ENCODE data around the gene ENKD1. TPM values are rescaled to one million over a fixed set of nuclear protein-coding genes. Genes with fewer than 3 reads are reported as not detected.

Gene ENKD1
- total and polyA plus RNA-seq, 2 of the 13 experiments (the other 11 are each of a cell fraction or from before 2014, with no cell fraction given), result 10.8 to 20.8 TPM

GRCh38 chr16:67636713-67637112 is 29.8 kb downstream of the ENKD1 start:
- POLR2A ChIA-PET, result no interaction called here
- no peak overlapping the region for H3K4me2 ChIP-seq (ENCODE audit: low read depth, low read length)
- ATAC-seq, result no peak
- no peak for TF ChIP-seq ZSCAN5A (CRISPR knock-in tag; IDR thresholded peaks at IDR 0.05; ENCODE audit: borderline replicate concordance)
- TF ChIP-seq KDM4B (CRISPR knock-in tag; IDR thresholded peaks at IDR 0.05), result no peak
- TF ChIP-seq RARA (CRISPR knock-in tag; IDR thresholded peaks at IDR 0.05), result no peak
- TF ChIP-seq PAXIP1 (CRISPR knock-in tag; conservative IDR thresholded peaks at IDR 0.05), result no peak
- no peak for TF ChIP-seq ZNF768 (CRISPR knock-in tag; IDR thresholded peaks at IDR 0.05)
- no peak for TF ChIP-seq ZNF546 (CRISPR knock-in tag; conservative IDR thresholded peaks at IDR 0.05)
- H3K9ac ChIP-seq (ENCODE audit: insufficient read depth, low read depth, low read length), result no peak overlapping the region
- H3K27me3 ChIP-seq (ENCODE audit: control insufficient read depth in 1 of 2, insufficient read depth in 2 of 2, low read length in 2 of 2), result no peaks in the 10 kb centered on the region
- BruUV-seq (replicated peaks), result no TSS peak
- no peaks in the 10 kb centered on the region for H3K9me3 ChIP-seq (ENCODE audit: low read length)
- H3K27ac ChIP-seq (ENCODE audit: extremely low read length, insufficient read depth, low read length), result no peak overlapping the region
- peaks cover 22 to 69% of the 10 kb centered on the region in 2 experiments for H3K36me3 ChIP-seq (replicated peaks in 1 of 2; ENCODE audit: control insufficient read depth in 1 of 2, insufficient read depth in 2 of 2, low read length in 2 of 2)
- DNase-seq (ENCODE audit: low spot score), result no peak
- no peak overlapping the region for H2AFZ ChIP-seq (ENCODE audit: low read length)
- H3K4me1 ChIP-seq (ENCODE audit: insufficient read depth, low read length), result peaks cover 20% of the 10 kb centered on the region
- 98% methylated on average over 8 of the region's 8 CpGs for WGBS (ENCODE audit: low lambda C conversion rate)
- in situ Hi-C loops (cut with HindIII; ENCODE audit: extremely low pct_ligation_motif_present, low pct_unique_long_range_greater_than_20kb) (no loop called here), intact Hi-C loops (cut with micrococcal nuclease; ENCODE audit: unreplicated experiment) (no loop called here)
- CTCF ChIA-PET (ENCODE audit: low intra/inter-chr PET ratio, low total read pairs), result no interaction called here
- FAIRE-seq, result no peak
- H3K4me3 ChIP-seq (replicated peaks in 1 of 3; ENCODE audit: insufficient read depth in 1 of 3, low read depth in 2 of 3, low read length in 3 of 3), result no peak overlapping the region
- H3K79me2 ChIP-seq (ENCODE audit: insufficient read depth, low read length), result no peaks in the 10 kb centered on the region
- no peaks in the 10 kb centered on the region; the same call in 1 of the 2 replicates for H4K20me1 ChIP-seq (ENCODE audit: insufficient read depth, low read length)

Measured in HepG2 (cell line).